WI38 (cell line): Measurements from ENCODE around the gene MAGI1.

Experiments used
- H3K4me3 ChIP-seq: 2 replicates; pipeline ENCODE4 v1.5.1; 2011; ENCODE audit warnings: low read depth, mild to moderate bottlenecking, control low read depth, low read length
- CTCF ChIP-seq: IDR thresholded peaks from 2 replicates; pipeline ENCODE4 v1.5.1; 2012; ENCODE audit warnings: low read depth, mild to moderate bottlenecking, control low read depth, low read length

Gene MAGI1

GRCh38 chr3:65489253-65489652 lies 549.5 kb downstream of the MAGI1 start:
- no peak overlapping the region for H3K4me3 ChIP-seq
- TF ChIP-seq CTCF: no peak

GRCh38 chr3:65485826-65486469 lies 552.8 kb downstream of the MAGI1 start:
- H3K4me3 ChIP-seq: no peak overlapping the region
- TF ChIP-seq CTCF: no peak

DNA sequence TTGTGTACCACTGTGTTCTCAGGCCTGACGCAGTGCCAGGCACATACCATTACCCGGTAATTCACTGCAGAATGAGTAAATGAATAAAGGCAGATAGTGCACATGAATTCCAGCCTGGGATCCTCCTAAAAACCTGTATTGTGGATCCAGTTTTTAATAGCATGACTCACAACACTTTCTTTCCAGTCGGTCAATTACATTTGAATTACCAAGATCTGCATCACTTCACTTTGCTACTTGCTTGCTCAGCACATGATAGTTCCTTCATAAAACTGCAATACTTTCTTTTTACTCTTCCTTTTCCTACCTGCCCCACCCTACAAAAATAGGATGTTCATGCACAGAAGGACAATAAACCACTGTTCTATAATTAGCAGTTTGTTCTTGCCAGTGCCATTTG lies 553.8 kb downstream of the MAGI1 start:
- no peak for TF ChIP-seq CTCF
- no peak overlapping the region for H3K4me3 ChIP-seq

- H3K4me3 ChIP-seq: no peak overlapping the region
- no peak for TF ChIP-seq CTCF
Measured at GRCh38 chr3:65483480-65483879, 555.2 kb downstream of the MAGI1 start.

- no peak overlapping the region for H3K4me3 ChIP-seq
Measured at GRCh38 chr3:65483011-65483410, 555.7 kb downstream of the MAGI1 start.

DNA sequence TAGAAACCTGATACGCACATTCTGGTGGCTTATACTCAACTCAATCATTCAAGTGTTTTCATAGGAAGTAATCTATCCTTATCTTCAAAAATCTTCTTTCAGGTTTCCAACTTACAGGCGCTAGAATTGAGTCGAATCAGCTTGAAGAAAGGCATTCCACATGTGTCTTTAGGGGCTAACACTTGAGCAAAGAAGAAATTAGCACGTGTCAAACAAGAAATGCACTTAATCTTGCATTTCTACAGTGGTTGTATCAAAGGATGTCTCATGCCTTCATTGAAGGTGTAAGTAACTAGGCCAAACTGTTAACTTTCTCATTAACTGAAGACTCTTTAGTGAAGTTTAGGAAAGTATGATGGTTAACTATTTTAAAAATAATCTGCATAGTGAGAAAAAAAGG lies 557.6 kb downstream of the MAGI1 start:
- no peak overlapping the region for H3K4me3 ChIP-seq
- TF ChIP-seq CTCF: no peak

More at GRCh38 chr3:65483011-65483410, 555.7 kb downstream of the MAGI1 start:
- TF ChIP-seq CTCF: no peak

GRCh38 chr3:65479990-65480389 lies 558.7 kb downstream of the MAGI1 start:
- no peak overlapping the region for H3K4me3 ChIP-seq
- no peak for TF ChIP-seq CTCF
